Esophagus (tissue), 2 donors: ENCODE data around the gene ITPR3. TPM values are rescaled to one million over a fixed set of nuclear protein-coding genes. Genes with fewer than 3 reads are reported as not detected.

Experiments used
- H3K27ac ChIP-seq, 2 donors: one replicate each; pipeline ENCODE4 v1.5.1; 2013; ENCODE audit warnings: low read depth in 2 of 2, mild to moderate bottlenecking in 2 of 2, inconsistent platforms in 1 of 2, low read length in 1 of 2, moderate library complexity in 1 of 2
- H3K27me3 ChIP-seq, 2 donors: one replicate each; pipeline ENCODE4 v1.6.1; 2013; ENCODE audit warnings: low read length in 2 of 2, control low read depth in 1 of 2, mild to moderate bottlenecking in 1 of 2; ENCODE audit not compliant: insufficient read depth in 2 of 2, control insufficient read depth in 1 of 2
- H3K36me3 ChIP-seq, 2 donors: one replicate each; pipeline ENCODE4 v1.6.1; 2013; ENCODE audit warnings: low read length in 1 of 2; ENCODE audit not compliant: control insufficient read depth in 2 of 2, insufficient read depth in 2 of 2
- H3K4me1 ChIP-seq, 2 donors: one replicate each; pipeline ENCODE4 v1.6.1; 2013; ENCODE audit warnings: low read length in 1 of 2; ENCODE audit not compliant: control insufficient read depth in 2 of 2, insufficient read depth in 2 of 2
- H3K4me3 ChIP-seq, 2 donors: one replicate each; pipeline ENCODE4 v1.5.1; 2013; ENCODE audit warnings: low read length in 2 of 2, mild to moderate bottlenecking in 2 of 2, low read depth in 1 of 2, moderate library complexity in 1 of 2
- H3K9me3 ChIP-seq, 2 donors: one replicate each; pipeline ENCODE4 v1.6.1; 2013; ENCODE audit warnings: mild to moderate bottlenecking in 2 of 2, low read depth in 1 of 2, low read length in 1 of 2, moderate library complexity in 1 of 2; ENCODE audit not compliant: control insufficient read depth in 2 of 2, insufficient read depth in 1 of 2
- WGBS, 2 donors: extraction: QIAGEN DNeasy Blood & Tissue Kit; methylation state at CpG; one replicate each; pipeline ENCODE4 v1.1.7; 2013; 5-methylcytosine and 5-hydroxymethylcytosine counted together
- polyA plus RNA-seq, 2 donors: library from polyadenylated mRNA; stranded (reverse); fragments of 200-250 nt; gene quantifications; one replicate each; pipeline ENCODE4 v1.2.3, GENCODE V29; 2013
- donor health status: healthy with polysubstance abuse.
- donor health status: Bipolar disorder and iron deficiency.

ITPR3 gene
- 10 to 100 TPM; 11.9 to 15.0 TPM for polyA plus RNA-seq

DNA sequence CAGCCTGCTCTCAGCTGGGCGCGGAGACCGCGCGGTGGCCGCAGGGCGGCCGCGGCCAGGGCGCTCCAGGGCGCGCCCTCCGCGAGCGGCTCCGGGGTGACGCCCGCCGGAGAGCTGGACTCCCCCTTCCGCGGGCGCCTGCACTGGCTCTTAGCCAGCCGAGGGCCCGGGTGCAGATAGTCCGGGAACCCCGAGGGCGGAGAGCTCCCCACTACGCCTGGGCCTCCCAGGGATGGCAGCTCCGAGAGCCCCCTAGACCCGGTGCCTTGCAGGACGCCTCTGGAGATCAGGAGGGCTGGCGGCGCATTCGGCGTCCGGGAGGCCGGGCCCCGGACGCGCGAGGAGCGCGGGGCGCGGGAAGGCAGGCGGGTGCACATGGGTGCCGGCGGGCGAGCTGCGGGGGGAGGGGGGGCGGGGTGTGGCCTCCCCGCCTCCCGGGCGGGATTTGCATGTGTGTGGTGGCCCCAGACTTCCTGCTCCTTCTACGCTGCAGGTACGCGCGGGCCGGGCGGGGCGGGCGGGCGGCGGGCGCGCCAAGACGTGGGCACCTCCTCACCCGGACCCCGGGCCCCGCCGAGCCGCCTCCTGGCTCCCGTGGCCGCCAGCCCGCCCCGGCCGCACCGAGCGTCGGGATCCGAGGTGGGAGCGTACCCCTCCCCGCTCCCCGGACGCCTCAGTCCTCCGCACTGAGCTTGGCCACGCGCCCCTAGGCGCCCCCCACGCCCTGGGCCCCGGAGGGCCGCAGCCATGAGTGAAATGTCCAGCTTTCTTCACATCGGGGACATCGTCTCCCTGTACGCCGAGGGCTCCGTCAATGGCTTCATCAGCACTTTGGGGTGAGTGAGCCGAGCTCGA is at the start of gene ITPR3:
Gene ITPR3 (plus strand): TSS at position 467 of the 855 bp plus-strand sequence. CDS start 281 bp downstream, at position 748.
- 1 to 2% methylated on average over 60 to 99 of the region's 99 CpGs for WGBS, 2 donors
- H3K4me3 ChIP-seq, result peak within 1 kb of the TSS; percentile 76 to 89
- H3K9me3 ChIP-seq, result no peaks in the 10 kb centered on the region
- no peaks in the 10 kb centered on the region for H3K27me3 ChIP-seq
- H3K36me3 ChIP-seq, result no peaks in the 10 kb centered on the region
- H3K4me1 ChIP-seq, result peaks cover 6 to 8% of the 10 kb centered on the region in 2 donors
- H3K27ac ChIP-seq, result peak within 1 kb of the TSS; percentile 81 to 84

GRCh38 chr6:33571637-33572316 is 49.3 kb upstream of the ITPR3 start:
- WGBS, 2 donors, result 52 to 56% methylated on average over 11 of the region's 11 CpGs
- Histone ChIP-seq H3K4me3 (peak overlapping the region; percentile 59 to 60), H3K9me3 (no peaks in the 10 kb centered on the region), H3K27me3 (no peaks in the 10 kb centered on the region), H3K36me3 (peaks cover 13 to 23% of the 10 kb centered on the region in 2 donors), H3K4me1 (peaks cover 3% of the 10 kb centered on the region in 2 donors), H3K27ac (peak overlapping the region; percentile 93 to 94)

DNA sequence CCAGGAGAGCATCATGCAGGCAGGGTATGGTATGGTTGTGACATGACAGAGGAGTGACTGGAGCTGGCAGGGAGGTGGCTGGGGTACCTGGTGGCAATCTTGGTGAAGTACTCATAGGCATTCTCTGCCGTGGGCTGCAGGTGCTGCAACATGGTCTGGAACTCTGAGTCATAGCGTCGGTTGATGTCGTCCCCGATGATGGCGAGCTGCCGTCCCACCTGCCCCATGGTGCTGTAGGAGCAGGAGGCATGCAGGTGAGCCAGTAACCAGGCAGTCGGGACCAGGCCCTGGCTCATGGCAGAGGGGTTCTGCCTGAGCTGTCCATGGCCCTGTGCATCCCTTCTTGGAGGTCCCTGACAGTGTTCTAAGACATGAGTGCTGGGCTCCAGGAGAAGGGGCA is 45.9 kb upstream of the ITPR3 start:
- WGBS, 2 donors, result 88 to 94% methylated on average over 8 of the region's 8 CpGs
- H3K9me3 ChIP-seq, result no peaks in the 10 kb centered on the region
- no peak overlapping the region for H3K4me3 ChIP-seq
- peaks cover 6 to 22% of the 10 kb centered on the region in 2 donors for H3K4me1 ChIP-seq
- H3K27ac ChIP-seq, result peak overlapping the region in 1 of 2 donors; percentile 3
- H3K27me3 ChIP-seq, result no peaks in the 10 kb centered on the region
- H3K36me3 ChIP-seq, result peaks cover 13 to 25% of the 10 kb centered on the region in 2 donors

DNA sequence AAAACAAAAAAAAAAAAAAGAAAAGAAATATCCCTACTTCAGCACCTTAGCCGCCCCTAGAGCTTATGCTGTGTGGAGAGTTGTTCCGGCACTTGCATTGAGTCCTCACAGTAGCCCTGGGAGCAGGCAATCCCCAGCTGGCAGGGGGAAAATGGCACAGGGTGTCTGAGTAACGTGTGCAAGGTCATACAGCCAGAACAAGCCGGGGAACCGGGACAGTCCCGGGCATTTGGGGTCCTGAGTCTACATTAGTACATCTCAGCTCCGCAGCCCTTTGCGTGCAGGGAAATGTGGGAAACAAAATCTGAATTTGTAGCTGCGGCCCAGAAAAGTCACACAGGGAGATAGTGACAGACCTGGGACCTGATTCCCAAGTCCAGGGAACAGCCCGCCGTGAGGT is 44.5 kb upstream of the ITPR3 start:
- Histone ChIP-seq H3K4me3 (peak overlapping the region; percentile 8 to 26), H3K27ac (peak overlapping the region; percentile 87 to 90), H3K9me3 (no peaks in the 10 kb centered on the region), H3K36me3 (peaks cover 13 to 25% of the 10 kb centered on the region in 2 donors), H3K4me1 (peaks cover 6 to 22% of the 10 kb centered on the region in 2 donors), H3K27me3 (no peaks in the 10 kb centered on the region)
- 67 to 74% methylated on average over 11 of the region's 11 CpGs for WGBS, 2 donors

- WGBS, 2 donors, result 34 to 35% methylated on average over 9 of the region's 9 CpGs
- Histone ChIP-seq H3K27me3 (no peaks in the 10 kb centered on the region), H3K9me3 (no peaks in the 10 kb centered on the region), H3K36me3 (peaks cover 13 to 25% of the 10 kb centered on the region in 2 donors), H3K27ac (peak overlapping the region; percentile 87 to 90), H3K4me3 (peak overlapping the region in 1 of 2 donors; percentile 8), H3K4me1 (peaks cover 6 to 22% of the 10 kb centered on the region in 2 donors)
Measured at GRCh38 chr6:33577106-33577535, 44.0 kb upstream of the ITPR3 start.

DNA sequence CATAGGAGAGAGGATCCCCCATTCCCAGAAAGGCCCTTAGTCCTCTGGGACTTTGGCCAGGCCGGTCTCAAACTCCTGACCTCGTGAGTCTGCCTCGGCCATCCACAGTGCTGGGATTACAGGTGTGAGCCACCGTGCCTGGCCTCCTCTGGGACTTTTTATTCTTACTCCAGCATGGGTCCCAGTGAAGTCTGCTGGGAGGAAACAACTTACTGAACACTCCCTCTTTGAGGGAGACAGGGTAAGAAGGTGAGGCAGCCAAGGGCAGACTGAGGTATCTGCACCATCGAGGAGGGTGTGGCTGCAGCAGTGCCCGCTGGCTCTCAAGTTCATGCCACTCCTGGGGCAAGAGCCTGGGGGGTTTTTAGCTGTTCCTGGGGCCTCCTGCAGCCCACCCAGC is 43.4 kb upstream of the ITPR3 start:
- peak overlapping the region; percentile 87 to 90 for H3K27ac ChIP-seq

DNA sequence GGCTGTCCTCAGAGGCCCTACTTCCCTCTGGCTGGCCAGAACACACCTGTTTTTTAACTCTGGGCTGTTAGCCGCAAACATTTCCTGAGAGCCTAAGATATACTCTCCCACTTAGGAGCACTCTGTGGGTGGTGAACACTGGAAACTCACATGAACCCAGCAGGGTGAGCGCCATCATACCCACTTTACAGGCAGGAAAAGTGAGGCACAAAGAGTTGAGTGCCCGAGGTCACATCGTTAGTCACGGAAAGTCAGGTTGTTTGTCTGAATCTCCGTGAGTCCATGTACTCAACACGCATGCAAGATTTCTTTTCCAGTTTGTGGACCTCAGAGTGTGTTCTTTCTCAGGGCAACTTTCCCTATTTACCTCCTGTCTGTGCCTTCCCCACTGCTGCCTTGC is 43.0 kb upstream of the ITPR3 start:
- Histone ChIP-seq H3K27me3 (no peaks in the 10 kb centered on the region), H3K27ac (peak overlapping the region; percentile 87 to 90), H3K4me1 (peaks cover 6 to 22% of the 10 kb centered on the region in 2 donors), H3K9me3 (no peaks in the 10 kb centered on the region), H3K4me3 (peak overlapping the region; percentile 34 to 79), H3K36me3 (peaks cover 13 to 22% of the 10 kb centered on the region in 2 donors)
- 75 to 78% methylated on average over 7 of the region's 7 CpGs for WGBS, 2 donors

More for the DNA sequence above, 43.4 kb upstream of the ITPR3 start:
- H3K9me3 ChIP-seq, result no peaks in the 10 kb centered on the region
- 52 to 60% methylated on average over 6 of the region's 6 CpGs for WGBS, 2 donors
- H3K4me3 ChIP-seq, result peak overlapping the region in 1 of 2 donors; percentile 79
- peaks cover 13 to 22% of the 10 kb centered on the region in 2 donors for H3K36me3 ChIP-seq
- H3K27me3 ChIP-seq, result no peaks in the 10 kb centered on the region
- peaks cover 6 to 22% of the 10 kb centered on the region in 2 donors for H3K4me1 ChIP-seq

DNA sequence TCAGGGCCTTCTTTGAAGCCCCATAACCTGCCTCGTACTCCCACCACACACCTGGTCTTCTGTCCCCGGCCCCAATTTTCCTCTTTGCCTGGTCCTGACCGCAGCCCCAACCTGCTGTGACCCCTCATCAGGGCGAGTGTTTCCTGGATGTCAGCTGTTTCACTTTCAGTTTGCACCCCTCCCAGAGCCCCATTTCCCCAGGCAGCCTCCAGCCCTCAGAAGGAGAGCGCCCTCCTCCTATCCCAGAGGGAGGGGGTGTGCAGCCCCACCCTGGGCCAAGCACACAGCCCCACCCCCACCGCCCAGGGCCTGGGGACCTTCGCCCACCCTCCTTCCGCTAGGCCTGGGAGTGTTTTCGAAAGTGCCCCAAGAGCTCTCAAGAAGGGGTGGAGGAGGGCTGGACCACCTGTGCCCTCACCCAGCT is 42.5 kb upstream of the ITPR3 start:
- Histone ChIP-seq H3K27me3 (no peaks in the 10 kb centered on the region), H3K4me1 (peaks cover 6 to 22% of the 10 kb centered on the region in 2 donors), H3K4me3 (peak overlapping the region; percentile 34 to 79), H3K36me3 (peaks cover 13 to 22% of the 10 kb centered on the region in 2 donors), H3K9me3 (no peaks in the 10 kb centered on the region), H3K27ac (peak overlapping the region; percentile 87 to 90)
- WGBS, 2 donors, result 37 to 51% methylated on average over 9 of the region's 9 CpGs

DNA sequence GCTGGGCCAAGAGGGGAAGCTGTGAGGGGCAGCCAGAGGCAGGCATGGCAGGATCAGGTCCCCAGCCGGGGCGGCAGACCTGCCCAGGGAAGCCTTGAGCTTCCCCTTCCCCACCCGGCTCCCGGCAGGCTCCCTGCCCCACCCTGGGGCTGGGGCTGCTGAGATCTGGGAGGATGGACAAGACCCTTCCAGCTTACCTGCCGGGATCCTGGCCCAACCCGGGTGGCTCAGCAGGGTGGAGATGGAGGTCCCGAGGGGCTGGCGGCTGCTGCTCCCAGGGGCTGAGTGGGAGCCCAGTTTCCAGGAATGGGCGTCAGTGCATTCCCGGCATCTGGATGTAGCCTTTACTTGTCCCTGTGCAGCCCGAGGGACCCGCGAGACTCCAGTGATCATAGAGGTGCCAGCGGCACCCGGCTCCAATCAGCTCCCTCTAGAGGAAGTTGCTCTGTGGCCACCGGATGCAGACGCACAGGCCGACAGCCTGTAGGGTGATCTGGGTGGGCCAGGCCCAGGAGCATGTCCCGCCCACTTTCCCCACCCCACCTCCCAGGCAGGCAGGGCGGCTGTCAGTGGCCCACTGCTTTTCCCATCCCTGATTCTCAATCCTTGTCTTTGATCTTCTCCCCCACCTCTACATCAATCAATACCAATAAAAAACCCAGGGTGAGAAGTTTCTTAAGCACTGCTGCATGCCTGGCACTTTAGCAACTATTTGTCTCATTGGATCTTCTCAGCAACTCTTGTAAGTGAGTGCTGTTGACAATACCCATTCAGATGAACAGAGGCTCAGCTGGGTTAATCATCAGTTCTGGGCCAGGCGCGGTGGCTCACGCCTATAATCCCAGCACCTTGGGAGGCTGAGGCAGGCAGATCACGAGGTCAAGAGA is 41.1 kb upstream of the ITPR3 start, which contains the start of gene BAK1:
Gene BAK1 (minus strand): TSS at position 449 of the 887 bp plus-strand sequence. CDS start 2,672 bp downstream, outside the sequence.
- Histone ChIP-seq H3K36me3 (peaks cover 5 to 10% of the 10 kb centered on the region in 2 donors), H3K4me1 (peaks cover 6 to 22% of the 10 kb centered on the region in 2 donors), H3K27ac (peak within 1 kb of the TSS; percentile 93 to 95), H3K27me3 (no peaks in the 10 kb centered on the region), H3K4me3 (peak within 1 kb of the TSS; percentile 79 to 96), H3K9me3 (no peaks in the 10 kb centered on the region)
- WGBS, 2 donors, result 2 to 3% methylated on average over 22 to 24 of the region's 24 CpGs
